IMR-90 (cell line): ENCODE measurements around the gene KPNA1. TPM values are rescaled to one million over a fixed set of nuclear protein-coding genes. Genes with fewer than 3 reads are reported as not detected.

Experiments used
- ATAC-seq: fragments of 200-7000 bp; cut with Tn5 transposase; 2 replicates; pipeline ENCODE4 v1.9.1; 2020; ENCODE audit warnings: low read depth, mild to moderate bottlenecking, moderate library complexity
- BruUV-seq: library from RNA; stranded (reverse); fragments of 400-500 nt; replicated peaks from 2 replicates; lab custom pipeline; 2021; lab: Mats Ljungman, UMichigan
- CTCF ChIA-PET: fragments of 300-600 bp; formaldehyde crosslinking; extraction: SDS; loops from one replicate; lab custom pipeline; 2021; ENCODE audit warnings: antibody characterized with exemption; lab: Yijun Ruan, JAX
- POLR2A ChIA-PET: fragments of 300-600 bp; sonication (Branson Sonifier 250); formaldehyde crosslinking; loops from one replicate; lab custom pipeline; 2022; ENCODE audit warnings: antibody characterized with exemption; ENCODE audit not compliant: unreplicated experiment; lab: Charles Lee
- DNase-seq: peaks from one replicate; pipeline ENCODE4 v3.0.0; 2013
- H2AFZ ChIP-seq: replicated peaks from 2 replicates; pipeline ENCODE3; 2013; ENCODE audit warnings: low read length, mild to moderate bottlenecking; ENCODE audit not compliant: poor library complexity
- H2AK5ac ChIP-seq: 2 replicates; pipeline ENCODE4 v1.6.1; 2013; ENCODE audit warnings: low read depth, low read length, inconsistent platforms
- H2AK9ac ChIP-seq: replicated peaks from 2 replicates; pipeline ENCODE3; 2013; ENCODE audit warnings: mild to moderate bottlenecking, low read depth, low read length, moderate library complexity; ENCODE audit not compliant: poor library complexity
- H2BK120ac ChIP-seq: 2 replicates; pipeline ENCODE4 v1.6.1; 2013; ENCODE audit warnings: low read depth, low read length, inconsistent platforms
- H2BK15ac ChIP-seq: 3 replicates; pipeline ENCODE4 v1.6.1; 2013; ENCODE audit warnings: low read depth, low read length, inconsistent platforms
- H2BK20ac ChIP-seq: 2 replicates; pipeline ENCODE4 v1.6.1; 2013; ENCODE audit warnings: low read depth, mild to moderate bottlenecking, inconsistent platforms, low read length, moderate library complexity
- H2BK5ac ChIP-seq: 2 replicates; pipeline ENCODE4 v1.6.1; 2013; ENCODE audit warnings: mild to moderate bottlenecking, low read depth, low read length, inconsistent platforms; ENCODE audit not compliant: poor library complexity, severe bottlenecking
- H3K14ac ChIP-seq: replicated peaks from 2 replicates; pipeline ENCODE4 v1.6.1; 2013; ENCODE audit warnings: low read depth, low read length, inconsistent platforms
- H3K18ac ChIP-seq: 2 replicates; pipeline ENCODE4 v1.6.1; 2013; ENCODE audit warnings: low read depth, low read length, control low read depth
- H3K23ac ChIP-seq: 2 replicates; pipeline ENCODE4 v1.6.1; 2013; ENCODE audit warnings: low read depth, low read length, inconsistent platforms
- H3K27ac ChIP-seq: 2 replicates; pipeline ENCODE4 v1.5.1; 2013; ENCODE audit warnings: mild to moderate bottlenecking, control low read depth, low read length; ENCODE audit not compliant: insufficient read depth
- H3K27me3 ChIP-seq: 2 replicates; pipeline ENCODE4 v1.6.1; 2013; ENCODE audit warnings: low read length; ENCODE audit not compliant: control insufficient read depth, insufficient read depth
- H3K36me3 ChIP-seq: 2 replicates; pipeline ENCODE4 v1.6.1; 2013; ENCODE audit warnings: low read length, mixed read lengths; ENCODE audit not compliant: control insufficient read depth, insufficient read depth
- H3K4ac ChIP-seq: 2 replicates; pipeline ENCODE4 v1.6.1; 2013; ENCODE audit warnings: low read depth, low read length, inconsistent platforms
- H3K4me1 ChIP-seq: 2 replicates; pipeline ENCODE4 v1.6.1; 2013; ENCODE audit warnings: low read length, mixed read lengths; ENCODE audit not compliant: control insufficient read depth, insufficient read depth
- H3K4me2 ChIP-seq: 2 replicates; pipeline ENCODE4 v1.6.1; 2013; ENCODE audit warnings: low read depth, mild to moderate bottlenecking, control low read depth, low read length, moderate library complexity
- H3K4me3 ChIP-seq: 2 replicates; pipeline ENCODE4 v1.5.1; 2013; ENCODE audit warnings: low read depth, mild to moderate bottlenecking, control low read depth, low read length, moderate library complexity; ENCODE audit not compliant: insufficient read depth
- H3K56ac ChIP-seq: 2 replicates; pipeline ENCODE4 v1.6.1; 2013; ENCODE audit warnings: low read length, inconsistent platforms; ENCODE audit not compliant: insufficient read depth; ENCODE audit errors: extremely low read depth
- H3K79me1 ChIP-seq, 2 experiments: 2 replicates each; pipeline ENCODE4 v1.6.1; 2013; ENCODE audit warnings: low read length in 2 of 2, inconsistent platforms in 1 of 2, low read depth in 1 of 2
- H3K9ac ChIP-seq: 2 replicates; pipeline ENCODE4 v1.6.1; 2013; ENCODE audit warnings: low read depth, low read length, control low read depth
- H3K9me1 ChIP-seq: 2 replicates; pipeline ENCODE4 v1.6.1; 2013; ENCODE audit warnings: low read length, inconsistent platforms; ENCODE audit not compliant: insufficient read depth
- H3K9me3 ChIP-seq: 2 replicates; pipeline ENCODE4 v1.6.1; 2013; ENCODE audit warnings: low read length; ENCODE audit not compliant: control insufficient read depth, insufficient read depth
- H4K20me1 ChIP-seq: 2 replicates; pipeline ENCODE4 v1.6.1; 2013; ENCODE audit warnings: low read length, inconsistent platforms; ENCODE audit not compliant: insufficient read depth
- H4K5ac ChIP-seq: 2 replicates; pipeline ENCODE4 v1.6.1; 2013; ENCODE audit warnings: mild to moderate bottlenecking, low read depth, low read length, control low read depth
- H4K8ac ChIP-seq, 2 experiments: 2 replicates each; pipeline ENCODE4 v1.6.1; 2013; ENCODE audit warnings: low read depth in 2 of 2, low read length in 2 of 2, control low read depth in 1 of 2, inconsistent platforms in 1 of 2
- H4K91ac ChIP-seq: 2 replicates; pipeline ENCODE4 v1.6.1; 2013; ENCODE audit warnings: low read depth, low read length, inconsistent platforms; ENCODE audit not compliant: insufficient read depth
- BHLHE40 ChIP-seq: fragments of 150-350 bp; IDR thresholded peaks from 2 replicates; pipeline ENCODE4 v1.6.1; 2016; ENCODE audit warnings: mild to moderate bottlenecking, low read depth, low read length
- CEBPB ChIP-seq: IDR thresholded peaks from 2 replicates; pipeline ENCODE4 v1.6.1; 2012; ENCODE audit warnings: low read depth, low read length, improper control_type of control experiment
- CTCF ChIP-seq: conservative IDR thresholded peaks from 2 replicates; pipeline ENCODE4 v1.5.1; 2012; ENCODE audit warnings: mild to moderate bottlenecking, low read depth, low read length, improper control_type of control experiment
- ELK1 ChIP-seq: fragments of 150-350 bp; IDR thresholded peaks from 2 replicates; pipeline ENCODE4 v1.6.1; 2016; ENCODE audit warnings: low read depth, mild to moderate bottlenecking, low read length, moderate library complexity, borderline replicate concordance
- FOS ChIP-seq: fragments of 150-350 bp; IDR thresholded peaks from 2 replicates; pipeline ENCODE4 v1.6.1; 2016; ENCODE audit warnings: low read depth, low read length
- MAFK ChIP-seq: IDR thresholded peaks from 2 replicates; pipeline ENCODE4 v1.6.1; 2012; ENCODE audit warnings: low read depth, low read length, improper control_type of control experiment
- MAZ ChIP-seq: IDR thresholded peaks from 2 replicates; pipeline ENCODE4 v1.6.1; 2012; ENCODE audit warnings: low read depth, mild to moderate bottlenecking, low read length, improper control_type of control experiment, moderate library complexity, borderline replicate concordance
- MXI1 ChIP-seq: IDR thresholded peaks from 2 replicates; pipeline ENCODE4 v1.6.1; 2012; ENCODE audit warnings: low read depth, mild to moderate bottlenecking, low read length, moderate library complexity, borderline replicate concordance
- POLR2A ChIP-seq: IDR thresholded peaks from 2 replicates; pipeline ENCODE4 v1.6.1; 2012; ENCODE audit warnings: mild to moderate bottlenecking, low read depth, low read length
- RCOR1 ChIP-seq: IDR thresholded peaks from 2 replicates; pipeline ENCODE4 v1.6.1; 2012; ENCODE audit warnings: mild to moderate bottlenecking, low read length, improper control_type of control experiment; ENCODE audit not compliant: insufficient replicate concordance
- RFX5 ChIP-seq: IDR thresholded peaks from 2 replicates; pipeline ENCODE4 v1.8.0; 2012; ENCODE audit warnings: low read depth, mild to moderate bottlenecking, low read length, moderate library complexity
- SMC3 ChIP-seq: fragments of 150-350 bp; IDR thresholded peaks from 2 replicates; pipeline ENCODE4 v1.6.1; 2016; ENCODE audit warnings: low read depth, mild to moderate bottlenecking, antibody characterized with exemption, low read length, moderate library complexity
- USF2 ChIP-seq: fragments of 150-350 bp; IDR thresholded peaks from 2 replicates; pipeline ENCODE4 v1.6.1; 2017; ENCODE audit warnings: mild to moderate bottlenecking, antibody characterized with exemption, low read length, low read depth
- WGBS, 2 experiments: methylation state at CpG; one replicate each; pipeline versions ENCODE4 v1.1.5 to v1.1.7; 2013; ENCODE audit warnings: missing lambda C conversion rate in 2 of 2; ENCODE audit not compliant: insufficient read length in 1 of 2; ENCODE audit errors: extremely low coverage in 2 of 2; 5-methylcytosine and 5-hydroxymethylcytosine counted together
- dilution Hi-C: fragments of 300-500 bp; cut with HindIII; formaldehyde crosslinking; loops from one replicate; pipeline ENCODE4 v1.14.3; 2018; ENCODE audit warnings: low sequenced_read_pairs; ENCODE audit not compliant: unreplicated experiment
- in situ Hi-C: fragments of 300-500 bp; cut with MboI; formaldehyde crosslinking; loops from 3 replicates; pipeline ENCODE4 v1.14.3; 2019; ENCODE audit warnings: low sequenced_read_pairs, inconsistent platforms, mixed read lengths
- intact Hi-C: fragments of 100-400 bp; cut with micrococcal nuclease; formaldehyde crosslinking; loops from 2 replicates; pipeline ENCODE4 v1.10.0; 2022
- polyA plus RNA-seq, 3 experiments: library from polyadenylated mRNA; depleted of rRNA; stranded (reverse); fragments of >200 nt; gene quantifications; 2 replicates each; pipeline ENCODE4 v1.2.3, GENCODE V29; 2012; ENCODE audit warnings: low replicate concordance in 1 of 3
- total RNA-seq: library from RNA; depleted of rRNA; stranded (reverse); fragments of >200 nt; gene quantifications from 2 replicates; pipeline ENCODE4 v1.2.3, GENCODE V29; 2012

Gene KPNA1
- total and polyA plus RNA-seq, 2 of the 4 experiments (the other 2 are of a cell fraction): 30.6 to 112 TPM

- H4K20me1 ChIP-seq: no peaks in the 10 kb centered on the region
- no TSS peak for BruUV-seq
- H4K5ac ChIP-seq: no peak overlapping the region
- DNase-seq (no peak), ATAC-seq (no peak)
- no peak overlapping the region for H3K18ac ChIP-seq
- H3K9ac ChIP-seq: no peak overlapping the region
- WGBS, 2 experiments: no CpG with 5 or more reads among the region's 6 CpGs
- H3K27ac ChIP-seq: no peak overlapping the region
- no peak overlapping the region for H2BK5ac ChIP-seq
- no peak overlapping the region for H2BK20ac ChIP-seq
- no peaks in the 10 kb centered on the region for H3K27me3 ChIP-seq
- intact Hi-C loops: no loop called here
- no peak overlapping the region for H2AFZ ChIP-seq
- TF ChIP-seq USF2 (no peak), CTCF (no peak), BHLHE40 (no peak), POLR2A (no peak), MXI1 (no peak), RFX5 (no peak), ELK1 (no peak), FOS (no peak), MAZ (no peak), CEBPB (no peak), RCOR1 (no peak), SMC3 (no peak), MAFK (no peak)
- peaks cover 16 to 30% of the 10 kb centered on the region in 2 experiments for H3K79me1 ChIP-seq
- ChIA-PET POLR2A (no interaction called here), CTCF (interaction anchor here (0.7 to 1.2 kb wide), 3 partner anchors 26 to 611 kb away, joined by 3 read pairs; partner anchors contain the start of gene FAM162A)
- dilution Hi-C loops: no loop called here
- in situ Hi-C loops: no loop called here
- H3K4ac ChIP-seq: no peak overlapping the region
- no peak overlapping the region for H4K8ac ChIP-seq
- peaks cover 13% of the 10 kb centered on the region for H3K36me3 ChIP-seq
- H2AK9ac ChIP-seq: no peak overlapping the region
- H2AK5ac ChIP-seq: no peak overlapping the region
- no peak overlapping the region for H3K4me2 ChIP-seq
- no peak overlapping the region for H3K14ac ChIP-seq
- H4K91ac ChIP-seq: no peak overlapping the region
- H2BK15ac ChIP-seq: no peak overlapping the region
- no peaks in the 10 kb centered on the region for H3K9me3 ChIP-seq
- H3K23ac ChIP-seq: no peak overlapping the region
- peaks cover 3% of the 10 kb centered on the region; the same call in 1 of the 2 replicates for H3K9me1 ChIP-seq
- no peak overlapping the region for H2BK120ac ChIP-seq
- no peak overlapping the region for H3K4me3 ChIP-seq
- H3K56ac ChIP-seq: no peak overlapping the region
- H3K4me1 ChIP-seq: no peaks in the 10 kb centered on the region
Observed at GRCh38 chr3:122410639-122411038, 104.1 kb downstream of the KPNA1 start.
